Astrocyte (in vitro differentiated cells and primary cell): ENCODE data around the gene ILF3. TPM values are rescaled to one million over a fixed set of nuclear protein-coding genes. Genes with fewer than 3 reads are reported as not detected.
"Not testable (repeated sequence)": the region's sequence is repeated elsewhere in the genome, so short reads cannot be mapped to it uniquely, and the experiment has no call there.

Source experiments
- DNase-seq: peaks from one replicate; pipeline ENCODE4 v3.0.0-alpha.2; 2010; ENCODE audit warnings: low read depth
- FAIRE-seq: peaks from 2 replicates; lab custom pipeline; 2011; peaks lifted over from hg19 to GRCh38; lab: Jason Lieb, UNC
- H2AFZ ChIP-seq: 2 replicates; pipeline ENCODE4 v1.6.0; 2012; ENCODE audit warnings: low read depth, low read length, inconsistent platforms
- H3K27ac ChIP-seq: 2 replicates; pipeline ENCODE4 v1.5.1; 2011; ENCODE audit warnings: low read depth, low read length, inconsistent platforms
- H3K27me3 ChIP-seq: 2 replicates; pipeline ENCODE4 v1.6.0; 2011; ENCODE audit warnings: low read length, inconsistent platforms; ENCODE audit not compliant: insufficient read depth
- H3K36me3 ChIP-seq: 2 replicates; pipeline ENCODE4 v1.5.1; 2011; ENCODE audit warnings: low read length, inconsistent platforms; ENCODE audit not compliant: insufficient read depth
- H3K4me1 ChIP-seq: 2 replicates; pipeline ENCODE4 v1.5.1; 2011; ENCODE audit warnings: low read length, inconsistent platforms; ENCODE audit not compliant: insufficient read depth
- H3K4me2 ChIP-seq: 2 replicates; pipeline ENCODE4 v1.6.0; 2012; ENCODE audit warnings: low read length, inconsistent platforms
- H3K4me3 ChIP-seq: 2 replicates; pipeline ENCODE4 v1.5.1; 2011; ENCODE audit warnings: low read depth, mild to moderate bottlenecking, low read length, inconsistent platforms; ENCODE audit not compliant: insufficient read depth
- H3K79me2 ChIP-seq: 2 replicates; pipeline ENCODE4 v1.6.0; 2012; ENCODE audit warnings: mild to moderate bottlenecking, low read length, inconsistent platforms; ENCODE audit not compliant: insufficient read depth
- H3K9ac ChIP-seq: 2 replicates; pipeline ENCODE4 v1.6.0; 2012; ENCODE audit warnings: mild to moderate bottlenecking, low read length, inconsistent platforms
- H3K9me3 ChIP-seq: 2 replicates; pipeline ENCODE4 v1.5.1; 2012; ENCODE audit warnings: low read depth, mild to moderate bottlenecking, low read length, inconsistent platforms; ENCODE audit not compliant: insufficient read depth
- H4K20me1 ChIP-seq: 2 replicates; pipeline ENCODE4 v1.6.0; 2012; ENCODE audit warnings: low read length, inconsistent platforms; ENCODE audit not compliant: insufficient read depth
- H3K27ac Mint-ChIP-seq: one replicate; pipeline ENCODE4 v1.8.0; 2021; ENCODE audit warnings: mild to moderate bottlenecking, mixed read lengths; ENCODE audit not compliant: unreplicated experiment
- H3K27me3 Mint-ChIP-seq: one replicate; pipeline ENCODE4 v1.8.0; 2021; ENCODE audit warnings: low read depth, mixed read lengths; ENCODE audit not compliant: unreplicated experiment
- H3K36me3 Mint-ChIP-seq: one replicate; pipeline ENCODE4 v1.8.0; 2021; ENCODE audit warnings: low read depth, mixed read lengths; ENCODE audit not compliant: unreplicated experiment
- H3K4me1 Mint-ChIP-seq: one replicate; pipeline ENCODE4 v1.8.0; 2021; ENCODE audit warnings: low read depth, mixed read lengths; ENCODE audit not compliant: unreplicated experiment
- H3K4me3 Mint-ChIP-seq: one replicate; pipeline ENCODE4 v1.8.0; 2021; ENCODE audit warnings: mild to moderate bottlenecking, moderate library complexity, mixed read lengths; ENCODE audit not compliant: unreplicated experiment
- H3K9me3 Mint-ChIP-seq: one replicate; pipeline ENCODE4 v1.8.0; 2021; ENCODE audit warnings: mild to moderate bottlenecking, mixed read lengths; ENCODE audit not compliant: unreplicated experiment
- CTCF ChIP-seq: IDR thresholded peaks from 2 replicates; pipeline ENCODE4 v1.5.1; 2011; ENCODE audit warnings: low read depth, mild to moderate bottlenecking, inconsistent platforms, low read length, moderate library complexity; ENCODE audit not compliant: insufficient read depth
- EZH2 ChIP-seq: IDR thresholded peaks from 2 replicates; pipeline ENCODE4 v1.6.1; 2012; ENCODE audit warnings: mild to moderate bottlenecking, low read length, inconsistent platforms; ENCODE audit not compliant: insufficient read depth
- total RNA-seq: library from RNA; stranded (reverse); gene quantifications from 2 replicates; pipeline ENCODE4 v1.2.1, GENCODE V29; 2021

ILF3 gene
- total RNA-seq, 1 donor from 2014 or later = 244 TPM

- Mint-ChIP-seq H3K4me1 (peaks cover 29% of the 10 kb centered on the region), H3K4me3 (no peak overlapping the region), H3K27me3 (no peaks in the 10 kb centered on the region), H3K9me3 (no peaks in the 10 kb centered on the region), H3K36me3 (peaks cover 12% of the 10 kb centered on the region), H3K27ac (peak overlapping the region; percentile 20)
- H3K36me3 ChIP-seq = peaks cover 17% of the 10 kb centered on the region
- FAIRE-seq = no peak
- H3K4me1 ChIP-seq = peaks cover 25% of the 10 kb centered on the region
- H3K9ac ChIP-seq = no peak overlapping the region
- no peak for TF ChIP-seq CTCF
- no peak for TF ChIP-seq EZH2
- H2AFZ ChIP-seq = no peak overlapping the region
- no peak overlapping the region for H3K4me3 ChIP-seq
- no peaks in the 10 kb centered on the region for H3K27me3 ChIP-seq
- peak overlapping the region; percentile 7 for H3K4me2 ChIP-seq
- no peaks in the 10 kb centered on the region for H3K9me3 ChIP-seq
- H3K27ac ChIP-seq = no peak overlapping the region
- peaks cover 95% of the 10 kb centered on the region for H4K20me1 ChIP-seq
- peaks cover 100% of the 10 kb centered on the region for H3K79me2 ChIP-seq
- DNase-seq = no peak
Observed at GRCh38 chr19:10660346-10660745, 6.2 kb downstream of the ILF3 start.

- no peaks in the 10 kb centered on the region for H3K9me3 Mint-ChIP-seq
- FAIRE-seq (no peak), DNase-seq (no peak)
- Histone ChIP-seq H3K27me3 (no peaks in the 10 kb centered on the region), H3K4me2 (peak overlapping the region; percentile 55), H3K27ac (no peak overlapping the region), H3K4me1 (peaks cover 16% of the 10 kb centered on the region), H3K9ac (peak overlapping the region; percentile 15), H3K9me3 (no peaks in the 10 kb centered on the region), H3K79me2 (peaks cover 100% of the 10 kb centered on the region), H2AFZ (no peak overlapping the region), H3K36me3 (peaks cover 16% of the 10 kb centered on the region), H3K4me3 (no peak overlapping the region), H4K20me1 (peaks cover 95% of the 10 kb centered on the region)
- H3K27me3 Mint-ChIP-seq = no peaks in the 10 kb centered on the region
- no peak overlapping the region for H3K27ac Mint-ChIP-seq
- peaks cover 23% of the 10 kb centered on the region for H3K4me1 Mint-ChIP-seq
- peaks cover 12% of the 10 kb centered on the region for H3K36me3 Mint-ChIP-seq
- no peak overlapping the region for H3K4me3 Mint-ChIP-seq
- TF ChIP-seq CTCF (no peak), EZH2 (no peak)
Observed at GRCh38 chr19:10661946-10662345, 7.8 kb downstream of the ILF3 start.

GRCh38 chr19:10662384-10663251 lies 8.5 kb downstream of the ILF3 start:
- Histone ChIP-seq H3K27me3 (no peaks in the 10 kb centered on the region), H3K4me3 (no peak overlapping the region), H3K9me3 (no peaks in the 10 kb centered on the region), H4K20me1 (peaks cover 95% of the 10 kb centered on the region), H3K79me2 (peaks cover 100% of the 10 kb centered on the region), H3K4me1 (peaks cover 16% of the 10 kb centered on the region), H2AFZ (no peak overlapping the region), H3K9ac (peak overlapping the region; percentile 15), H3K36me3 (peaks cover 9% of the 10 kb centered on the region), H3K27ac (no peak overlapping the region), H3K4me2 (peak overlapping the region; percentile 55)
- no peak for TF ChIP-seq CTCF
- no peak for TF ChIP-seq EZH2
- DNase-seq = peak; percentile 76
- no peaks in the 10 kb centered on the region for H3K9me3 Mint-ChIP-seq
- H3K27ac Mint-ChIP-seq = no peak overlapping the region
- H3K27me3 Mint-ChIP-seq = no peaks in the 10 kb centered on the region
- no peak for FAIRE-seq
- peaks cover 18% of the 10 kb centered on the region for H3K4me1 Mint-ChIP-seq
- peak overlapping the region; percentile 67 for H3K4me3 Mint-ChIP-seq
- H3K36me3 Mint-ChIP-seq = peaks cover 9% of the 10 kb centered on the region

- not testable (repeated sequence) for H3K27ac ChIP-seq, H3K4me3 Mint-ChIP-seq, FAIRE-seq, H3K27ac Mint-ChIP-seq, H3K27me3 Mint-ChIP-seq, H3K27me3 ChIP-seq, H2AFZ ChIP-seq, H3K4me3 ChIP-seq, H3K9me3 Mint-ChIP-seq, H3K9me3 ChIP-seq, DNase-seq, H3K36me3 Mint-ChIP-seq, H3K36me3 ChIP-seq, H3K9ac ChIP-seq
- peak overlapping the region; percentile 55 for H3K4me2 ChIP-seq
- peaks cover 16% of the 10 kb centered on the region for H3K4me1 ChIP-seq
- H3K4me1 Mint-ChIP-seq = peaks cover 18% of the 10 kb centered on the region
- H3K79me2 ChIP-seq = peaks cover 100% of the 10 kb centered on the region
- peaks cover 95% of the 10 kb centered on the region for H4K20me1 ChIP-seq
Observed at GRCh38 chr19:10663252-10663563, 9.1 kb downstream of the ILF3 start.
